Endodermal cell (in vitro differentiated cells): ENCODE data around the gene PPP1R14D. TPM values are rescaled to one million over a fixed set of nuclear protein-coding genes. Genes with fewer than 3 reads are reported as not detected.

Source experiments
- DNase-seq: peaks from one replicate; pipeline ENCODE4 v3.0.0-alpha.2; 2017
- H3K27ac ChIP-seq: 2 replicates; pipeline ENCODE4 v1.5.1; 2013; ENCODE audit warnings: mild to moderate bottlenecking, low read depth, low read length, moderate library complexity
- H3K27me3 ChIP-seq: 2 replicates; pipeline ENCODE4 v1.6.1; 2013; ENCODE audit warnings: mild to moderate bottlenecking, low read length, moderate library complexity; ENCODE audit not compliant: insufficient read depth, control insufficient read depth, poor library complexity, severe bottlenecking
- H3K36me3 ChIP-seq: 2 replicates; pipeline ENCODE4 v1.7.0; 2013; ENCODE audit warnings: mild to moderate bottlenecking, low read length, moderate library complexity; ENCODE audit not compliant: control insufficient read depth, insufficient read depth
- H3K4me1 ChIP-seq: one replicate; pipeline ENCODE4 v1.7.0; 2013; ENCODE audit warnings: low read length; ENCODE audit not compliant: control insufficient read depth, insufficient read depth
- H3K4me3 ChIP-seq: 2 replicates; pipeline ENCODE4 v1.5.1; 2013; ENCODE audit warnings: mild to moderate bottlenecking, low read length, moderate library complexity
- H3K9ac ChIP-seq: 2 replicates; pipeline ENCODE4 v1.6.1; 2013; ENCODE audit warnings: mild to moderate bottlenecking, low read length, moderate library complexity; ENCODE audit not compliant: poor library complexity, severe bottlenecking; ENCODE audit errors: extremely low read depth
- H3K9me3 ChIP-seq: 2 replicates; pipeline ENCODE4 v1.6.1; 2013; ENCODE audit warnings: mild to moderate bottlenecking, low read length, moderate library complexity; ENCODE audit not compliant: control insufficient read depth
- H3K27ac Mint-ChIP-seq: 2 replicates; pipeline ENCODE4 v1.8.0; 2020; ENCODE audit warnings: mixed read lengths
- H3K27me3 Mint-ChIP-seq: 2 replicates; pipeline ENCODE4 v1.8.0; 2021; ENCODE audit warnings: mild to moderate bottlenecking, mixed read lengths; ENCODE audit not compliant: insufficient read depth
- H3K36me3 Mint-ChIP-seq: 2 replicates; pipeline ENCODE4 v1.8.0; 2020; ENCODE audit warnings: low read depth, mixed read lengths
- H3K4me1 Mint-ChIP-seq: 2 replicates; pipeline ENCODE4 v1.8.0; 2020; ENCODE audit warnings: mixed read lengths
- H3K4me3 Mint-ChIP-seq: 2 replicates; pipeline ENCODE4 v1.8.0; 2020; ENCODE audit warnings: mild to moderate bottlenecking, moderate library complexity, mixed read lengths
- H3K9me3 Mint-ChIP-seq: 2 replicates; pipeline ENCODE4 v1.8.0; 2020; ENCODE audit warnings: mild to moderate bottlenecking, mixed read lengths
- CTCF ChIP-seq: fragments of 200-600 bp; sonication (generic); conservative IDR thresholded peaks from 2 replicates; pipeline ENCODE4 v1.5.0; 2021; ENCODE audit warnings: antibody characterized with exemption, mild to moderate bottlenecking
- WGBS, 2 experiments: methylation state at CpG; one replicate each; pipeline versions ENCODE4 v1.1.5 to v1.1.7; 2013; ENCODE audit warnings: missing lambda C conversion rate in 2 of 2, mixed read lengths in 1 of 2; ENCODE audit not compliant: insufficient coverage in 1 of 2, insufficient read length in 1 of 2; 5-methylcytosine and 5-hydroxymethylcytosine counted together
- total RNA-seq, 2 donors: library from RNA; stranded (reverse); fragmentation: NEBNext Ultra II Directional in 1 of 2; extraction: Animal tissue kit (Norgen Biotek cat#: 25700) in 1 of 2; gene quantifications; 2 replicates in 1 of 2; 3 replicates in 1 of 2; pipeline ENCODE4 v1.2.1, GENCODE V29; 2021

Gene PPP1R14D
- total RNA-seq, 2 donors from 2014 or later, result not detected

- Mint-ChIP-seq H3K36me3 (no peaks in the 10 kb centered on the region), H3K9me3 (no peaks in the 10 kb centered on the region), H3K27ac (no peak within 1 kb of the TSS), H3K4me3 (peak within 1 kb of the TSS; percentile 62), H3K4me1 (peaks cover 20% of the 10 kb centered on the region), H3K27me3 (peaks cover 3% of the 10 kb centered on the region)
- Histone ChIP-seq H3K27ac (no peak within 1 kb of the TSS), H3K4me1 (no peaks in the 10 kb centered on the region), H3K9me3 (no peaks in the 10 kb centered on the region), H3K36me3 (no peaks in the 10 kb centered on the region), H3K27me3 (peaks cover 6% of the 10 kb centered on the region), H3K4me3 (peak within 1 kb of the TSS; percentile 75), H3K9ac (no peak within 1 kb of the TSS)
- WGBS, 2 experiments, result 0 to 2% methylated on average over 32 to 74 of the region's 74 CpGs
- peak; percentile 96 for DNase-seq
- peak; percentile 74 for TF ChIP-seq CTCF
These were observed 45.4 kb upstream of the PPP1R14D start, which contains the start of gene RHOV for GRCh38 chr15:40873694-40874561. TSS of gene RHOV (minus strand) at chr15:40874234. CDS start at chr15:40874139, 95 bp downstream.

- no peak for TF ChIP-seq CTCF
- H3K4me1 Mint-ChIP-seq, result peaks cover 20% of the 10 kb centered on the region
- H3K9ac ChIP-seq, result no peak overlapping the region
- H3K9me3 Mint-ChIP-seq, result no peaks in the 10 kb centered on the region
- no peak overlapping the region for H3K27ac ChIP-seq
- H3K4me1 ChIP-seq, result no peaks in the 10 kb centered on the region
- H3K27me3 Mint-ChIP-seq, result peaks cover 3% of the 10 kb centered on the region
- H3K27ac Mint-ChIP-seq, result no peak overlapping the region
- peak overlapping the region; percentile 75 for H3K4me3 ChIP-seq
- no peaks in the 10 kb centered on the region for H3K36me3 ChIP-seq
- 78 to 81% methylated on average over 18 to 33 of the region's 33 CpGs for WGBS, 2 experiments
- DNase-seq, result peak; percentile 56
- no peaks in the 10 kb centered on the region for H3K36me3 Mint-ChIP-seq
- no peaks in the 10 kb centered on the region for H3K9me3 ChIP-seq
- H3K4me3 Mint-ChIP-seq, result peak overlapping the region; percentile 62
- H3K27me3 ChIP-seq, result peaks cover 6% of the 10 kb centered on the region
These were observed 44.5 kb upstream of the PPP1R14D start for GRCh38 chr15:40872791-40873693.
